ENCODE data around the gene CHRNB1.

CHRNB1 gene, protein sequence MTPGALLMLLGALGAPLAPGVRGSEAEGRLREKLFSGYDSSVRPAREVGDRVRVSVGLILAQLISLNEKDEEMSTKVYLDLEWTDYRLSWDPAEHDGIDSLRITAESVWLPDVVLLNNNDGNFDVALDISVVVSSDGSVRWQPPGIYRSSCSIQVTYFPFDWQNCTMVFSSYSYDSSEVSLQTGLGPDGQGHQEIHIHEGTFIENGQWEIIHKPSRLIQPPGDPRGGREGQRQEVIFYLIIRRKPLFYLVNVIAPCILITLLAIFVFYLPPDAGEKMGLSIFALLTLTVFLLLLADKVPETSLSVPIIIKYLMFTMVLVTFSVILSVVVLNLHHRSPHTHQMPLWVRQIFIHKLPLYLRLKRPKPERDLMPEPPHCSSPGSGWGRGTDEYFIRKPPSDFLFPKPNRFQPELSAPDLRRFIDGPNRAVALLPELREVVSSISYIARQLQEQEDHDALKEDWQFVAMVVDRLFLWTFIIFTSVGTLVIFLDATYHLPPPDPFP

DNA sequence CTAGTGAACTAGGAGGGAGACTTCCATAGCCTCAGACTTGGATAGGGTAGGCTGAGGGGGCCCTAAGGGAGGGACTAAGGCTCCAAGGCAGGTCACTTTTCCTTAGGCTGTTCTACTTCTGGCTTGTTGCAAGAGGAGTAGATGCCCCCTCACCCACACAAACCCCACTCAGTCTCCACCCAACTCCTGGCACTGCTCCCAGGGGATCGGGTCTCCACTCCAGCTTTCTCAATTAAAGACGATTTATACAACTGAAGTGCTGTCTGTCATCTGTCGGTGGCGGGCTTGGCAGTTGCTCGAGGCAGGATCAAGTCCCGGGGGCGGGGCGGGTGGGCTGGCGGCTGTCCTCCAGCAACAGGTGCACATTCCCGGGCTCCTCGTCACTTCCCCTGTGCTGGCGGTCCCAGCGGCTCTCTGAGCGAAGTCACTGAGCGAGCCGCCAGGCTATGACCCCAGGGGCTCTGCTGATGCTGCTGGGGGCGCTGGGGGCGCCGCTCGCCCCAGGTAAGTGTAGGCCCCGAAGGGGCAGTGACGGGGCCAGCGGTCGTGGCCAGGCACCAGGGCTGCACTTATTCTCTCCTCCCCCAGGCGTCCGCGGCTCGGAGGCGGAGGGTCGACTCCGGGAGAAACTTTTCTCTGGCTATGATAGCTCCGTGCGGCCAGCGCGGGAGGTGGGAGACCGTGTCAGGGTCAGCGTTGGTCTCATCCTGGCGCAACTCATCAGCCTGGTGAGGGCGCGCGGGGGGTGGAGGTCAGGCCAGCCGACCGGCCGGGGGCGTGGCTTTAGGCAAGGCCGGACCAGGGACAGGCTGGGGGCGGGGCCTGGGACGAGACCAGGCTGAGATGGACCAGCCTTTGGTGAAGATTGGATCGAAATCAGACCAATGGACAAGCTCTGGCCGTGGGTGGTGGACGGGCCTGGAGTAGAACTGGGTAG is at the start of gene CHRNB1:
Gene CHRNB1, plus strand, starts transcription at position 380 of the 937 bp plus-strand sequence. Its CDS starts 67 bp downstream, at position 447.
- H3K4me3 ChIP-seq (ENCODE audit: low read depth, low read length) = peak within 1 kb of the TSS; percentile 29
- TF ChIP-seq, protein P1, sequence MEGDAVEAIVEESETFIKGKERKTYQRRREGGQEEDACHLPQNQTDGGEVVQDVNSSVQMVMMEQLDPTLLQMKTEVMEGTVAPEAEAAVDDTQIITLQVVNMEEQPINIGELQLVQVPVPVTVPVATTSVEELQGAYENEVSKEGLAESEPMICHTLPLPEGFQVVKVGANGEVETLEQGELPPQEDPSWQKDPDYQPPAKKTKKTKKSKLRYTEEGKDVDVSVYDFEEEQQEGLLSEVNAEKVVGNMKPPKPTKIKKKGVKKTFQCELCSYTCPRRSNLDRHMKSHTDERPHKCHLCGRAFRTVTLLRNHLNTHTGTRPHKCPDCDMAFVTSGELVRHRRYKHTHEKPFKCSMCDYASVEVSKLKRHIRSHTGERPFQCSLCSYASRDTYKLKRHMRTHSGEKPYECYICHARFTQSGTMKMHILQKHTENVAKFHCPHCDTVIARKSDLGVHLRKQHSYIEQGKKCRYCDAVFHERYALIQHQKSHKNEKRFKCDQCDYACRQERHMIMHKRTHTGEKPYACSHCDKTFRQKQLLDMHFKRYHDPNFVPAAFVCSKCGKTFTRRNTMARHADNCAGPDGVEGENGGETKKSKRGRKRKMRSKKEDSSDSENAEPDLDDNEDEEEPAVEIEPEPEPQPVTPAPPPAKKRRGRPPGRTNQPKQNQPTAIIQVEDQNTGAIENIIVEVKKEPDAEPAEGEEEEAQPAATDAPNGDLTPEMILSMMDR (IDR thresholded peaks at IDR 0.05; ENCODE audit: low read depth, low read length) = no peak
- DNase-seq (ENCODE audit: low read depth, low spot score) = peak; percentile 10
- in situ Hi-C loops (cut with HindIII; ENCODE audit: low sequenced_read_pairs) = no loop called here

DNA sequence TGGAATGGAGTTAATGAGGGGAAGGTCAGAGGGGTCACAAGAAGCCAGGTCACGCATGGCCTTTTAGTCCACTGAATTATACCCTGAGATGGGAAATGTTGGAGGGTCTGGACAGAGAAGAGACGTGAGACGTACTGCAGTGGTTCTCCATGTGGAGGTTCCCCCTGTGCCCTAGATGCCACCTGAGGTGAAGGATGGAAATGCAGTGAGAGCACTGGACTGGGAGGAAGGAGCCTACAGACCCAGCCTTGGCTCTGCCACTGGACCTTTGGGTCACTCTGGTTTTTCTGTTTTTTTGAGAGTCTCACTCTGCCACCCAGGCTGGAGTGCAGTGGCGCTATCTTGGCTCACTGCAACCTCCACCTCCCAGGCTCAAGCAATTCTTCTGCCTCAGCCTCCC is 48.7 kb upstream of the CHRNB1 start:
- TF ChIP-seq, protein P1 (IDR thresholded peaks at IDR 0.05; ENCODE audit: low read depth, low read length) = no peak
- DNase-seq (ENCODE audit: low read depth, low spot score) = no peak
- no peak overlapping the region for H3K4me3 ChIP-seq (ENCODE audit: low read depth, low read length)
- in situ Hi-C loops (cut with HindIII; ENCODE audit: low sequenced_read_pairs) = no loop called here

DNA sequence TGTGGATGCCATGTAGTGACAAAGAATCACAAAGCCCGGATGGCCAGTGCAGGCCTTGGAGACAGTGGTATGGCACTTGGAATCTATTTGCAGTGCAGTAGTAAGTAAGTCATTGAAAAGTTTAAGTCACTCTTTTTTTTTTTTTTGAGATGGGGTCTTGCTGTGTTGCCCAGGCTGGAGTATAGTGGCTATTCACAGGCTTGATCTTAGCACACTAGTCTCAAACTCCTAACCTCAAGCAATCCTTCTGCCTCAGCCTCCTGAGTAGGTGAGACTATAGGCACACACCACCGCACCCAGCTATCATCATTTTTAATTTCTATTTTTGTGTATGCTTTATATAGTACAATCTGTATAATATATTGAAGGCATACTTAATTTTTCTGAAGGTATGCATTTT is 46.2 kb upstream of the CHRNB1 start:
- no peak overlapping the region for H3K4me3 ChIP-seq (ENCODE audit: low read depth, low read length)
- in situ Hi-C loops (cut with HindIII; ENCODE audit: low sequenced_read_pairs) = no loop called here
- TF ChIP-seq, protein P1 (IDR thresholded peaks at IDR 0.05; ENCODE audit: low read depth, low read length) = no peak
- no peak for DNase-seq (ENCODE audit: low read depth, low spot score)

DNA sequence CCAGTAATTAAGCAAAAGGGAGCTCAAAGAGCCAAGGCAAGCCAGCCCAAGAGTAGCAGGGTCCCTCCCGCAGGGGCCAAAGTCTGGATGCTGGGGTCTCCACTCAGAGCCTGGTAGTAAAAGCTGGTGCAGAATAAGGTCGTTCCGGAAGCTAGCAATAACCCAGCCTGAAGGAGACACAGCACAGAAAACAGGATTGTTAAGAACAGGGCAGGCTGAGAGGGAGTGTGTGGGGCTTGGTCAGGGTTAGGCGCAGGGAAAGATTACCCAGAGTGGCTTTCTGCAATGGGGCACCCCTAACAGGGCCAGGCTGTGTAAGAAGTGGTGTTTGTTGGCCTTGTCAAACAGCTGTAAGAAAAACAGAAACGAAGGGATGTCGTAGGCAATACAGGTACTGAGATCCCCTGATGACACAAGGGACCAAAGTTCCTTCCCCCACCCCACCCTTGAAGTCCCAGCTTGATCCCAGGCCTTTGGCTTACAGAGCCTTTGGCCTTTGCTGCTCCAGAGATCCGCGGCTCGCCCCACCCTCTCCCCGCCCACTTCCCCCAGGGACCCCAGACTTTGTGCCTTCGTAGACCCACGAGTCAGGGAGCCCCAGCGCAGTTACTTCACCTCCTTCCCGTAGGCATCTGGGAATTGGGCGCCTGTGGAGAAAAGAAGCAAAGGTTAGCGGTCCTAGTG is 41.7 kb upstream of the CHRNB1 start:
- H3K4me3 ChIP-seq (ENCODE audit: low read depth, low read length) = peak overlapping the region; percentile 74
- TF ChIP-seq, protein P1 (IDR thresholded peaks at IDR 0.05; ENCODE audit: low read depth, low read length) = no peak
- no peak for DNase-seq (ENCODE audit: low read depth, low spot score)
- in situ Hi-C loops (cut with HindIII; ENCODE audit: low sequenced_read_pairs) = no loop called here

DNA sequence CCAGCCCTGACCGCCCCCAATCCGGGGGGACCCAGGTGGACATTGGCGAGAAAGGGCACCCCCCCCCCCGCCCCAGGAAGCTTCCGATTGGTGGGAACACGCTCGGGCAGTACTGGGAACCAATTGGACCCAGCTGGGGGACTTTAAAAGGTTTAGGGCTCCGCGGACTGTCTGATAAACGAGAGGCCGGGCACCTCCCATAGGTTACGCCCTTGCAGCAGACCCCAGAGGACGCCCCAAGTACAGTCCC is 41.2 kb upstream of the CHRNB1 start:
- H3K4me3 ChIP-seq (ENCODE audit: low read depth, low read length) = peak overlapping the region; percentile 74
- no peak for DNase-seq (ENCODE audit: low read depth, low spot score)
- TF ChIP-seq, protein P1 (IDR thresholded peaks at IDR 0.05; ENCODE audit: low read depth, low read length) = no peak
- in situ Hi-C loops (cut with HindIII; ENCODE audit: low sequenced_read_pairs) = no loop called here
